Measurements from ENCODE around the gene IFT80. TPM values are rescaled to one million over a fixed set of nuclear protein-coding genes. Genes with fewer than 3 reads are reported as not detected.
"Not testable (repeated sequence)": the region's sequence is repeated elsewhere in the genome, so short reads cannot be mapped to it uniquely, and the experiment has no call there.

Gene IFT80
- polyA plus RNA-seq, 6 donors from 2014 or later, result 4.0 to 8.4 (median 5.6) TPM

DNA sequence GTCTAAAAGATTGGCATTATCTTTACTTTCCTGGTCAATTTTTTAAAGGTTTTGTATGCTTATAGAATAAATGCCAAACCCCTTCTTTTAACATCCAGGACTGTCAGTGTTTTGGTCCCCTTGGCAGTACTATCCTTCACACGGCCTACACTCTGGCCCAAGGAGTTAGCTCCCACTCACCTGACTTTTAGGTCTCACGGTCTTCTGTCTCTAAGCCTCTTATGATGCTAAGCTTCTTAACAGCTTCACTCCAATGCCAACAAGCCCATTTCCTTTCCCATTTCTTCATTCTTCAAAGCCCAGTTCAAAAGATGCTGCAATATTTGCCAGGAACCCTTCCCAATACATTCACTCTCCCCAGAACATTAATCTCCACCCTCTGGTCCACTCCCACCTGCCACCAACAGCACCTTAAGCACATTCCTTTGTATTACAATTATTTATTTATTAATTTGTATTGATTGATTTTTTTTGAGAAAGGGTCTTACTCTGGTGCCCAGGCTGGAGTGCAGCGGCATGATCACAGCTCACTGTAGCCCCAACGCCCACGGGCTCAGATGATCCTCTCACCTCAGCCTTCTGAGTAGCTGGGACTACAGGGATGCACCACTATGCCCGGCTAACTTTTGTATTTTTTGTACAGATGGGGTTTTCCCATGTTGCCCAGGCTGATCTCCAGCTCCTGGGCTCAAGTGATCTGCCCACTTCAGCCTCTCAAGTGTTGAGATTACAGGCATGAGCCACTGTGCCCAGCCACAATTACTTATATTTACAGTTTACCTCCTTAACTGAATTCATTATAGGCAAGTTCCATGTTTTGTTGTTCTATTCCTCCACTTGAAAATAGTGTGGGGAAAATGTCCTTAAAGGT lies 27.8 kb downstream of the IFT80 start:
- H3K9me3 Mint-ChIP-seq, result no peaks in the 10 kb centered on the region
- DNase-seq, result no peak
- H3K27me3 Mint-ChIP-seq, result no peaks in the 10 kb centered on the region
- peaks cover 10 to 19% of the 10 kb centered on the region in 2 donors for H3K36me3 Mint-ChIP-seq
- peaks cover 9 to 15% (median 13%) of the 10 kb centered on the region in 3 donors for H3K4me1 Mint-ChIP-seq
- H3K4me3 Mint-ChIP-seq, result peak overlapping the region in 1 of 8 donors; percentile 17
- no peak for ATAC-seq (ENCODE audit: low read depth in 2 of 2)
- peak overlapping the region in 2 of 6 donors; percentile 27 to 72 for H3K27ac Mint-ChIP-seq

DNA sequence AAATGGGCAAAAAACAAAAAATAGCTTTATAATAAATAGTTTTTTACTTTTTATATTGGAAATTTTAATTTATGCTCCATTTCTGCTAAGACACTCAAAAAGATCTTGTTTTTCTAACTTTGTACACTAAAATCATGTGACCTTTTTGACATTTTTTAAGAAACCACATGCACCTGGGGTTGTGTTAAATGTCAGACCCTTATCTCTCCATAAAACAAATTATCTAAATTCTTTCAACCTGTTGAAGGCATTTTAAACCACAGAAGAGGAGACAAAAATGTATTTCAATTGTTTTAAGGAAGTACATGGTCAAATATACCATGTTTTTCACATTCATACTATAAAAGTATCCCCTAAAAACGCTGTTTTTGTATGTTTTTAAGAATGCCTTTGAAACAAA lies 29.2 kb downstream of the IFT80 start:
- peaks cover 9 to 15% (median 13%) of the 10 kb centered on the region in 3 donors for H3K4me1 Mint-ChIP-seq
- H3K27ac Mint-ChIP-seq, result no peak overlapping the region
- H3K27me3 Mint-ChIP-seq, result no peaks in the 10 kb centered on the region
- DNase-seq, result no peak
- no peaks in the 10 kb centered on the region for H3K9me3 Mint-ChIP-seq
- H3K4me3 Mint-ChIP-seq, result no peak overlapping the region
- ATAC-seq (ENCODE audit: low read depth in 2 of 2), result no peak
- H3K36me3 Mint-ChIP-seq, result peaks cover 10 to 11% of the 10 kb centered on the region in 2 donors

DNA sequence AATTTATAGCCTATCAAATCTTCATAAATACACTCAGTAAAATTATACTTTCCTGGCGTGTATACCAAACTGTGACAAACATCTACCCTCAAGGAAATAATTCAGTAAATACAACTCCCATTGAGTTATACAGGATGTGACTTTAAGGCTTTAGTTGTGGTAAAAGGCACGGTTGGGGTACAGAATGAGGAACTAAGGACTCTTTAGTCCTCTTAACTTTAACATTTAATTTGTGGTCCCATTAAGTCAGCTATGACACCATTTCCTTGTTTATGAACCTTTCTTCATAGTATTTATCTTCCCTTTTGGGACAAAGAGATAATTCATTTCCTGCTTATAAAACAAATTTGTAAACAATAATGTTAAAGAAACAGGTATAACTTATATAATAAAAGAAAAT lies 30.2 kb downstream of the IFT80 start:
- Mint-ChIP-seq H3K36me3 (peaks cover 2 to 3% of the 10 kb centered on the region in 2 donors), H3K4me3 (no peak overlapping the region), H3K4me1 (peaks cover 9 to 15% (median 13%) of the 10 kb centered on the region in 3 donors), H3K9me3 (no peaks in the 10 kb centered on the region), H3K27ac (no peak overlapping the region), H3K27me3 (no peaks in the 10 kb centered on the region)
- ATAC-seq (ENCODE audit: low read depth in 2 of 2), result peak; percentile 90 to 98
- peak; percentile 17 for DNase-seq

DNA sequence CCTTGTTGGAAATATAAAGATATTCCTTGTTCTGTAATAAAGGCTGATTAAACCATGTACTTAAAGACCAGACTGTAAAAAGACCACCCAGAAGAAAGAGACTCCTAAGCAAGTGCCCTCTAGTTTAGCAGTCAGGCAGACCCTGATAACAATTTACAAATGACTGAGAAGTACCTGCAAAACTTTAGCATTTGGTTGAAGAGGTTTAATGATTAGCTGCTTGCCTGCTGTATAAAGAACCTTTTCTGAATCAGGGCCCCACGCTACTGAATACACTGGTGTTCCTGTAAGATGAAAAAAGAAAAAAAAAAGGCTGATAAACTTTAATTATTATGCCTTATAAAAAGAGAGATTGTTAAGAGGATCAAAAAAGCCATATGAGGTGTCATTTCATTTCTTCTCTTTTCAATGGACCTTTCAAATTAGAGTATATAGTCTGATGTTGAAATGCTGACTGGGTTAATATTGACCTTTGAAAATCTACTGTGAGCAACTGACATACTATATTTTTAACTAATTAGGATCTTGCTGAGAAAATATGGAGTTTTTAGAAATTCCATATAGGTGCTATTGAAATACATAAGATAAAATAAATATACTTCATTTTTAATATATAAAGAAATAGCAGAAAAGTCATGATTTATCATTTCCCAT lies 33.0 kb downstream of the IFT80 start:
- DNase-seq (no peak), ATAC-seq (ENCODE audit: low read depth in 2 of 2) (no peak)
- H3K4me3 Mint-ChIP-seq, result no peak overlapping the region
- no peaks in the 10 kb centered on the region for H3K27me3 Mint-ChIP-seq
- H3K36me3 Mint-ChIP-seq, result peaks cover 0 to 11% of the 10 kb centered on the region in 2 donors
- H3K4me1 Mint-ChIP-seq, result peaks cover 9 to 19% (median 13%) of the 10 kb centered on the region in 3 donors
- H3K9me3 Mint-ChIP-seq, result no peaks in the 10 kb centered on the region
- H3K27ac Mint-ChIP-seq, result no peak overlapping the region

DNA sequence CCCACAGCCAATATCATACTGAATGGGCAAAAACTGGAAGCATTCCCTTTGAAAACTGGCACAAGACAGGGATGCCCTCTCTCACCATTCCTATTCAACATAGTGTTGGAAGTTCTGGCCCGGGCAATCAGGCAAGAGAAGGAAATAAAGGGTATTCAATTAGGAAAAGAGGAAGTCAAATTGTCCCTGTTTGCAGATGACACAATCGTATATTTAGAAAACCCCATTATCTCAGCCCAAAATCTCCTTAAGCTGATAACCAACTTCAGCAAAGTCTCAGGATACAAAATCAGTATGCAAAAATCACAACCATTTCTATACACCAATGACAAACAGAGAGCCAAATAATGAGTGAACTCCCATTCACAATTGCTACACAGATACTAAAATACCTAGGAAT lies 36.1 kb downstream of the IFT80 start:
- peak overlapping the region in 1 of 6 donors; percentile 28 for H3K27ac Mint-ChIP-seq
- H3K36me3 Mint-ChIP-seq, result peaks cover 4 to 29% of the 10 kb centered on the region in 2 donors
- not testable (repeated sequence) for H3K4me3 Mint-ChIP-seq; DNase-seq; H3K27me3 Mint-ChIP-seq; H3K9me3 Mint-ChIP-seq; ATAC-seq (ENCODE audit: low read depth in 2 of 2)
- H3K4me1 Mint-ChIP-seq, result peaks cover 0 to 14% (median 0%) of the 10 kb centered on the region in 3 donors

DNA sequence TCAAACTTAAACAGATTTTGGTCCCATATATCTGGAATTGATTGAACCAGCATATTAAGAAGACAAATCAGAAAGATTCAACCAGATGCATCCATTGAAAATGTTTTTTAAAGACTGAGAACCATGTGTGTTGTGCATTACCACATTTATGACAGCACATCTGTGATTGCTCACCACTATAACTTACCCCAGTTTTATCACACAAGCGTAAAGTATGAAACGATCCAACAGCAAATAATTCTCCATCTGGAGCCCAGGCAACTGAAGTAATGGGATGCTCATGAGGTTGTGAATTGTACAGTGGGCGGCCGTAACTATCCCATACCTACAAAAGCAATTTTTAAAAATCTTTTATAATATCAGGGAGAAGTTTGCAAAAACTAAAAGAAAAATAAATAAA lies 43.2 kb downstream of the IFT80 start:
- no peak for DNase-seq
- Mint-ChIP-seq H3K9me3 (peaks cover 0 to 5% (median 0%) of the 10 kb centered on the region in 7 donors), H3K36me3 (peaks cover 21 to 29% of the 10 kb centered on the region in 2 donors), H3K27me3 (no peaks in the 10 kb centered on the region), H3K4me1 (peaks cover 0 to 4% (median 0%) of the 10 kb centered on the region in 3 donors), H3K4me3 (no peak overlapping the region), H3K27ac (no peak overlapping the region)
- ATAC-seq (ENCODE audit: low read depth in 2 of 2), result no peak

DNA sequence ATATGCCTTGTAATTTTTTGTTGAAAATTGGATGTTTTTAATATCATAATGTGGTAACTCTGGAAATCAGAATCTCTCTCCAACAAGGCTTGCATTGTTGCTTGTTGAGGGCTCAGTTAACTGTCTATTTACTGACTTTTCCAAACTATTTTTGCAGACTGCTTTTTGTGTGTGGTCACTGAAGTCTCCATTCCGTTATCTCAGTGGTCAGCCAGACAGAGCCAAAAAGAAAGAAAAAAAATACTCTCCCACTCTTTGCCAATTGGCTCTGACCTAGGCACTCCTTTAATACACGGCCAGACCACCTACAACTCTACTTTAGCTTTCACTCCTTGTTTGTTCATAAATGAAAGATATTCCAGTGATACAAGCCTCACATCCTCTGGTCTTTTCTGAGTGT lies 52.5 kb downstream of the IFT80 start:
- Mint-ChIP-seq H3K4me3 (no peak overlapping the region), H3K27ac (peak overlapping the region in 1 of 6 donors; percentile 35), H3K36me3 (peaks cover 0 to 13% of the 10 kb centered on the region in 2 donors), H3K9me3 (no peaks in the 10 kb centered on the region), H3K4me1 (no peaks in the 10 kb centered on the region), H3K27me3 (no peaks in the 10 kb centered on the region)
- no peak for ATAC-seq (ENCODE audit: low read depth in 2 of 2)
- DNase-seq, result no peak

DNA sequence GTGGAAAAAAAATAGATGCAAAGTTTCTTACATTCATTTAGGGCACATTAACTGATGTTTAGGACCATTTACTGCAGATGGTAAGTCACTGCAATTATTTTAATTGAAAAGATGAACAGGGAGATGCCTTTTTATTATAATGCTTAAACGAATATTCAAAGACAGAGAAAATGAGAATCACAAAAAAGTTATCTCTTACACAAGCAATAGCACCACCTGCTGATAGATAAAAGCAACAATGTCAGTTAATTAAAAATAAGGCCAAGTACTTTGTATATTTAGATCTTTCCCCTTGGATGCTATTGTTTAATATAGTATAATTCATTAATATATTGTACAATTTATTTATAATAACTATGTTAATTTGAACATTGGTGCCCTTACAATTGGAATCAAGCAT lies 55.9 kb downstream of the IFT80 start:
- H3K36me3 Mint-ChIP-seq, result peaks cover 0 to 13% of the 10 kb centered on the region in 2 donors
- H3K4me1 Mint-ChIP-seq, result no peaks in the 10 kb centered on the region
- no peak overlapping the region for H3K27ac Mint-ChIP-seq
- peaks cover 0 to 6% (median 0%) of the 10 kb centered on the region in 7 donors for H3K9me3 Mint-ChIP-seq
- no peaks in the 10 kb centered on the region for H3K27me3 Mint-ChIP-seq
- DNase-seq (no peak), ATAC-seq (ENCODE audit: low read depth in 2 of 2) (no peak)
- H3K4me3 Mint-ChIP-seq, result no peak overlapping the region

DNA sequence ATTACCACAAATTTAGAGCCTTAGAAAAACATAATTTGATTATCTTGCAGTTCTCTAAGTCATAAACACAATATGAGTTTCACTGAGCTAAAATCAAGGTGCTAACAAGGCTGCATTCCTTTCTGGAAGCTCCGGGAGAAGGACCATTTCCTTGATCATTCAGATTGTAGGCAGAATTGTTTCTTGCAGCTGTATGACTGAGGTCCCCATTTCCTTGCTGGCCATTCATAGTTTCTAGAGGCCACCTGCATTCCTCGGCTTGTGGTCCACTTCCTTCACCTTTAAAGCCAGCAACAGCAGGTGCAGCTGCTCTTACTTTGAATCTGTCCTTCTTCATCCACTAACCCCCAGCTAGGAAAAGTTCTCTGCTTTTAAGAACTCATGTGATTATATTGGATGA lies 58.7 kb downstream of the IFT80 start:
- Mint-ChIP-seq H3K4me1 (no peaks in the 10 kb centered on the region), H3K9me3 (peaks cover 0 to 12% (median 0%) of the 10 kb centered on the region in 7 donors), H3K27ac (no peak overlapping the region), H3K36me3 (peaks cover 0 to 13% of the 10 kb centered on the region in 2 donors), H3K27me3 (no peaks in the 10 kb centered on the region), H3K4me3 (no peak overlapping the region)
- DNase-seq (no peak), ATAC-seq (ENCODE audit: low read depth in 2 of 2) (no peak)

DNA sequence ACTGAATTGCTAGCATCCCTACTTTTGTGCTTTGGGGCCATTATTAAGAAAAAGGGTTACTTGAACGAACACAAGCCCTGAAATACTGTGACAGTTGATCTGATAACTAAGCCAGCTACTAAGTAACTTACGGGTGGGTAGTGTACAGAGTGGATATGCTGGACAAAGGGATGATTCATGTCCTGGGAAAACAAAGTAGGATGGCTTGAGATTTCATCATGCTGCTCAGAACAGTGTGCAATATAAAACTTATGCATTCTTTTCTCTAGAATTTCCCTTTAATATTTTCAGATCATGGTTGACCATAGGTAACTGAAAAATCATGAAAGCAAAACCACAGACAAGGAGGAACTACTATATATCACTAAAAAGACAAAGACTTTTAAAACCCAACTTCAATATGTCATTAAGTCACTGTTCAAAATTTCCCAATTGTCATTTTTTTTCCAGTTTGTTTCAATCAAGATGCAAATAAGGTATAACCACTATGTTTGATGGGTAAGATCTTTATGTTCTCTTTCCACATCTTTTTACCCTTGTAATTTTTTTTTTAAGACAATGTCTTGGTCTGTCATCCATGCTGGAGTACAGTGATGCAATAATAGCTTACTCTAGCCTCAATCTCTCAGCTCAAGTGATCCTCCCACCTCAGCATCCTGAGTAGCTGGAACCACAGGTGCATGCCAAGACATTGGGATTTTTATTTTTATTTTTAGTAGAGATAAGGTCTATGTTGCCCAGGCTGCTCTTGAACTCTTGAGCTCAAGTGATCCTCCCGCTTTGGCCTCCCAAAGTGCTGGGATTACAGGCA lies 67.7 kb downstream of the IFT80 start:
- no peak for ATAC-seq (ENCODE audit: low read depth in 2 of 2)
- Mint-ChIP-seq H3K27me3 (no peaks in the 10 kb centered on the region), H3K4me3 (no peak overlapping the region), H3K27ac (no peak overlapping the region), H3K36me3 (peaks cover 0 to 5% of the 10 kb centered on the region in 2 donors), H3K9me3 (peaks cover 0 to 2% (median 0%) of the 10 kb centered on the region in 7 donors), H3K4me1 (no peaks in the 10 kb centered on the region)
- no peak for DNase-seq

DNA sequence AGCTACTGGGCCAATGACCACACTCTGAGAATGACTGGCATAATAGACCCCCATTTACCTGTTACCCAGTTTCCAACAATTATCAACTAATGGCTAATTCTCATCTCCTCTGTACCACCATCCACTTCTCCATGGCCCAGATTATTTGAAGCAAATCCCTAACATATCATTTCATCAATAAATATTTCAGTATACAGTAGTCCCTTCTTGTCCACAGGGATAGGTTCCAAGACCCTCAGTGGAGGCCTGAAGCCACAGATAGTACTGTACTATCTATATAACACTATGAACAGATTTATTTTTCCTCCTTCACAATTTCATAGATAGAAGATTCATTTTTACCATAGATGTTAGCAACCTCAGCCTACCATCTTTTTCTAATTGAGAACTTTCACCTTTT lies 68.3 kb downstream of the IFT80 start:
- no peak for ATAC-seq (ENCODE audit: low read depth in 2 of 2)
- Mint-ChIP-seq H3K9me3 (peaks cover 0 to 2% (median 0%) of the 10 kb centered on the region in 7 donors), H3K4me3 (no peak overlapping the region), H3K27ac (no peak overlapping the region), H3K4me1 (no peaks in the 10 kb centered on the region), H3K27me3 (no peaks in the 10 kb centered on the region), H3K36me3 (peaks cover 0 to 5% of the 10 kb centered on the region in 2 donors)
- no peak for DNase-seq

DNA sequence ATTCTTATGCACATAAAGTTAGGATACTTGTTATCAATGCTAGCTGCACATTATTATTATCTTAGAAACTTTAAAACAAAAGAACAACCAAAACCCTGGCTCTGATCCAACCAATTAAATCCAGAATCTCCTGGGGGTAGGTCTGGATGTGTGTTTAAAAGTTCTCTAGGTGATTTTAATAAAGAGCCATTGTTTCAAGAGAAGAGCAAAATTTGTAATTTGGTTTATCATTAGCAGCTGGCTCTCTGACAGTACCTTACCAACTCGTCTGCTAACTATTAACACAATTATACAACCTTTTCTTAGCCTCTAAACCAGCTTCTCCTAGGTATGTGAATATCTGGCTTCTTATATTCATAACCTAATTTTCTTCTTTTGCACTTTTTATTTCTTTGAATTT lies 68.9 kb downstream of the IFT80 start:
- no peak overlapping the region for H3K27ac Mint-ChIP-seq
- no peaks in the 10 kb centered on the region for H3K27me3 Mint-ChIP-seq
- ATAC-seq (ENCODE audit: low read depth in 2 of 2), result no peak
- no peaks in the 10 kb centered on the region for H3K4me1 Mint-ChIP-seq
- H3K9me3 Mint-ChIP-seq, result peaks cover 0 to 2% (median 0%) of the 10 kb centered on the region in 7 donors
- no peak overlapping the region for H3K4me3 Mint-ChIP-seq
- H3K36me3 Mint-ChIP-seq, result peaks cover 0 to 5% of the 10 kb centered on the region in 2 donors
- no peak for DNase-seq

DNA sequence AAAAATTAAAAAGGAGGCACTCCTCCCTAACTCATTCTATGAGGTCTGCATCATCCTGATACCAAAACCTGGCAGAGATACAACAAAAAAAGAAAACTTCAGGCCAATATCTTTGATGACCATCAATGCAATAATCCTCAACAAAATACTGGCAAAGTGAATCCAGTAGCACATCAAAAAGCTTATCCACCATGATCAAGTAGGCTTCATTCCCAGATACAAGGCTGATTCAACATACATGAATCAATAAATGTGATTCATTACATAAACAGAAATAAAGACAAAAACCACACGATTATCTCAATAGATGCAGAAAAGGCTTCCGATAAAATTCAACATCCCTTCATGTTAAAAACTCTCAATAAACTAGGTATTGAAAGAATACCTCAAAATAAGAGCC lies 72.7 kb downstream of the IFT80 start:
- H3K27me3 Mint-ChIP-seq; H3K9me3 Mint-ChIP-seq; H3K4me1 Mint-ChIP-seq; H3K4me3 Mint-ChIP-seq; H3K27ac Mint-ChIP-seq; ATAC-seq (ENCODE audit: low read depth in 2 of 2); H3K36me3 Mint-ChIP-seq; DNase-seq: not testable (repeated sequence)
